HEK293 (cell line): Measurements from ENCODE around the gene OXNAD1.

Experiments used
- GLIS2 ChIP-seq: fragments of 450-650 bp; formaldehyde crosslinking; IDR thresholded peaks from 2 replicates; pipeline ENCODE4 v1.5.1; 2016; ENCODE audit warnings: missing biosample characterization, missing genetic modification characterization
- HOXA7 ChIP-seq: sonication (generic); formaldehyde crosslinking; IDR thresholded peaks from 2 replicates; pipeline ENCODE4 v1.8.1; 2022; ENCODE audit warnings: missing genetic modification reagents, borderline replicate concordance
- KLF9 ChIP-seq: fragments of 450-650 bp; formaldehyde crosslinking; IDR thresholded peaks from 2 replicates; pipeline ENCODE4 v1.5.1; 2016; ENCODE audit warnings: missing biosample characterization, missing genetic modification characterization, low read depth
- ZNF184 ChIP-seq: fragments of 450-650 bp; IDR thresholded peaks from 2 replicates; pipeline ENCODE4 v1.5.1; 2018; ENCODE audit warnings: missing biosample characterization, mild to moderate bottlenecking, missing genetic modification characterization
- ZNF266 ChIP-seq: fragments of 450-650 bp; formaldehyde crosslinking; IDR thresholded peaks from 2 replicates; pipeline ENCODE4 v1.5.1; 2016; ENCODE audit warnings: missing biosample characterization, missing genetic modification characterization, low read depth
- ZNF274 ChIP-seq, 2 experiments: fragments of 200-500 bp in 1 of 2; fragments of 450-650 bp in 1 of 2; sonication (Bioruptor generic) in 1 of 2; formaldehyde crosslinking in 1 of 2; IDR thresholded peaks; 2 replicates each; pipeline versions ENCODE4 v1.5.1 to v1.6.1; 2014 to 2016; ENCODE audit warnings: borderline replicate concordance in 1 of 2, inconsistent platforms in 1 of 2, low read length in 1 of 2, missing biosample characterization in 1 of 2, missing genetic modification characterization in 1 of 2
- ZNF404 ChIP-seq: fragments of 450-650 bp; formaldehyde crosslinking; IDR thresholded peaks from 2 replicates; pipeline ENCODE4 v1.5.1; 2017; ENCODE audit warnings: missing biosample characterization, missing genetic modification characterization
- ZNF426 ChIP-seq: fragments of 450-650 bp; formaldehyde crosslinking; IDR thresholded peaks from 2 replicates; pipeline ENCODE4 v1.5.1; 2017; ENCODE audit warnings: missing biosample characterization, missing genetic modification characterization, mild to moderate bottlenecking, inconsistent platforms, moderate library complexity
- ZNF473 ChIP-seq: fragments of 450-650 bp; formaldehyde crosslinking; IDR thresholded peaks from 2 replicates; pipeline ENCODE4 v1.5.1; 2017; ENCODE audit warnings: missing biosample characterization, missing genetic modification characterization
- TF ChIP-seq, protein P1 (sequence below): fragments of 450-650 bp; formaldehyde crosslinking; IDR thresholded peaks from 2 replicates; pipeline ENCODE4 v1.5.1; 2016; ENCODE audit warnings: missing biosample characterization, missing genetic modification characterization
- TF ChIP-seq, protein P2 (sequence below): fragments of 450-650 bp; formaldehyde crosslinking; IDR thresholded peaks from 2 replicates; pipeline ENCODE4 v1.5.1; 2016; ENCODE audit warnings: missing biosample characterization, missing genetic modification characterization
- TF ChIP-seq, protein P3 (sequence below): fragments of 450-650 bp; formaldehyde crosslinking; IDR thresholded peaks from 2 replicates; pipeline ENCODE4 v1.5.1; 2016; ENCODE audit warnings: missing biosample characterization, missing genetic modification characterization, low read depth

DNA sequence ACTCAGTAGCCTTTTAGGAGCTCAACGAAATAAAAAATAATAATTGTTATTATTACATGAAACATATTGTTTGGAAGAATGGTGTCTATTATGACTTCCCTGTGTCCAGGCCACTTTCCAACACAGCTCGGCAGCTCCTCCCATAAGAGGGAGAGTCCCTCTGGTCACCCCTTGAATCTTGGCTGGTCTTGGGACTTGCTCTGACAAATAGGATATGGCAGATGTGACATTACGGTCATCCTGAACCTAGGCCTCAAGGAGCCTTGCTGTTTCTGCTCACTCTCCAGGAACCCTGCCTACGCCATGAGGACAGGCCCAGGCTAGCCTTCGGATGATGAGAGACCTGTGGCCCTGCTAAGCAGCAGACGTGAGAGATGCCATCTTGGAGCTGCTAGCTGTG lies 71.8 kb downstream of the OXNAD1 start:
- TF ChIP-seq ZNF473 (no peak), GLIS2 (tag by site-specific recombination) (no peak), HOXA7 (CRISPR knock-in tag) (no peak), ZNF426 (no peak), ZNF274 (IDR thresholded peaks at IDR 0.05; ENCODE audit: low read length) (no peak), ZNF274 (tag by site-specific recombination; IDR thresholded peaks at IDR 0.05; ENCODE audit: borderline replicate concordance) (no peak), KLF9 (tag by site-specific recombination) (no peak), ZNF184 (tag by site-specific recombination) (no peak), ZNF404 (tag by site-specific recombination) (no peak), ZNF266 (tag by site-specific recombination) (no peak)
- TF ChIP-seq, protein P1, sequence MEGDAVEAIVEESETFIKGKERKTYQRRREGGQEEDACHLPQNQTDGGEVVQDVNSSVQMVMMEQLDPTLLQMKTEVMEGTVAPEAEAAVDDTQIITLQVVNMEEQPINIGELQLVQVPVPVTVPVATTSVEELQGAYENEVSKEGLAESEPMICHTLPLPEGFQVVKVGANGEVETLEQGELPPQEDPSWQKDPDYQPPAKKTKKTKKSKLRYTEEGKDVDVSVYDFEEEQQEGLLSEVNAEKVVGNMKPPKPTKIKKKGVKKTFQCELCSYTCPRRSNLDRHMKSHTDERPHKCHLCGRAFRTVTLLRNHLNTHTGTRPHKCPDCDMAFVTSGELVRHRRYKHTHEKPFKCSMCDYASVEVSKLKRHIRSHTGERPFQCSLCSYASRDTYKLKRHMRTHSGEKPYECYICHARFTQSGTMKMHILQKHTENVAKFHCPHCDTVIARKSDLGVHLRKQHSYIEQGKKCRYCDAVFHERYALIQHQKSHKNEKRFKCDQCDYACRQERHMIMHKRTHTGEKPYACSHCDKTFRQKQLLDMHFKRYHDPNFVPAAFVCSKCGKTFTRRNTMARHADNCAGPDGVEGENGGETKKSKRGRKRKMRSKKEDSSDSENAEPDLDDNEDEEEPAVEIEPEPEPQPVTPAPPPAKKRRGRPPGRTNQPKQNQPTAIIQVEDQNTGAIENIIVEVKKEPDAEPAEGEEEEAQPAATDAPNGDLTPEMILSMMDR (tag by site-specific recombination) = no peak
- TF ChIP-seq, protein P2, sequence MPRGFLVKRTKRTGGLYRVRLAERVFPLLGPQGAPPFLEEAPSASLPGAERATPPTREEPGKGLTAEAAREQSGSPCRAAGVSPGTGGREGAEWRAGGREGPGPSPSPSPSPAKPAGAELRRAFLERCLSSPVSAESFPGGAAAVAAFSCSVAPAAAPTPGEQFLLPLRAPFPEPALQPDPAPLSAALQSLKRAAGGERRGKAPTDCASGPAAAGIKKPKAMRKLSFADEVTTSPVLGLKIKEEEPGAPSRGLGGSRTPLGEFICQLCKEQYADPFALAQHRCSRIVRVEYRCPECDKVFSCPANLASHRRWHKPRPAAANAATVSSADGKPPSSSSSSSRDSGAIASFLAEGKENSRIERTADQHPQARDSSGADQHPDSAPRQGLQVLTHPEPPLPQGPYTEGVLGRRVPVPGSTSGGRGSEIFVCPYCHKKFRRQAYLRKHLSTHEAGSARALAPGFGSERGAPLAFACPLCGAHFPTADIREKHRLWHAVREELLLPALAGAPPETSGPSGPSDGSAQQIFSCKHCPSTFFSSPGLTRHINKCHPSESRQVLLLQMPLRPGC = no peak
- TF ChIP-seq, protein P3, sequence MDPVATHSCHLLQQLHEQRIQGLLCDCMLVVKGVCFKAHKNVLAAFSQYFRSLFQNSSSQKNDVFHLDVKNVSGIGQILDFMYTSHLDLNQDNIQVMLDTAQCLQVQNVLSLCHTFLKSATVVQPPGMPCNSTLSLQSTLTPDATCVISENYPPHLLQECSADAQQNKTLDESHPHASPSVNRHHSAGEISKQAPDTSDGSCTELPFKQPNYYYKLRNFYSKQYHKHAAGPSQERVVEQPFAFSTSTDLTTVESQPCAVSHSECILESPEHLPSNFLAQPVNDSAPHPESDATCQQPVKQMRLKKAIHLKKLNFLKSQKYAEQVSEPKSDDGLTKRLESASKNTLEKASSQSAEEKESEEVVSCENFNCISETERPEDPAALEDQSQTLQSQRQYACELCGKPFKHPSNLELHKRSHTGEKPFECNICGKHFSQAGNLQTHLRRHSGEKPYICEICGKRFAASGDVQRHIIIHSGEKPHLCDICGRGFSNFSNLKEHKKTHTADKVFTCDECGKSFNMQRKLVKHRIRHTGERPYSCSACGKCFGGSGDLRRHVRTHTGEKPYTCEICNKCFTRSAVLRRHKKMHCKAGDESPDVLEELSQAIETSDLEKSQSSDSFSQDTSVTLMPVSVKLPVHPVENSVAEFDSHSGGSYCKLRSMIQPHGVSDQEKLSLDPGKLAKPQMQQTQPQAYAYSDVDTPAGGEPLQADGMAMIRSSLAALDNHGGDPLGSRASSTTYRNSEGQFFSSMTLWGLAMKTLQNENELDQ = no peak
